GM10847 (cell line): ENCODE results near the gene PSKH1.

Experiments used
- POLR2A ChIP-seq: IDR thresholded peaks from 2 replicates; pipeline ENCODE4 v1.6.1; 2011; ENCODE audit not compliant: insufficient read length; ENCODE audit errors: extremely low read depth

Gene PSKH1

DNA sequence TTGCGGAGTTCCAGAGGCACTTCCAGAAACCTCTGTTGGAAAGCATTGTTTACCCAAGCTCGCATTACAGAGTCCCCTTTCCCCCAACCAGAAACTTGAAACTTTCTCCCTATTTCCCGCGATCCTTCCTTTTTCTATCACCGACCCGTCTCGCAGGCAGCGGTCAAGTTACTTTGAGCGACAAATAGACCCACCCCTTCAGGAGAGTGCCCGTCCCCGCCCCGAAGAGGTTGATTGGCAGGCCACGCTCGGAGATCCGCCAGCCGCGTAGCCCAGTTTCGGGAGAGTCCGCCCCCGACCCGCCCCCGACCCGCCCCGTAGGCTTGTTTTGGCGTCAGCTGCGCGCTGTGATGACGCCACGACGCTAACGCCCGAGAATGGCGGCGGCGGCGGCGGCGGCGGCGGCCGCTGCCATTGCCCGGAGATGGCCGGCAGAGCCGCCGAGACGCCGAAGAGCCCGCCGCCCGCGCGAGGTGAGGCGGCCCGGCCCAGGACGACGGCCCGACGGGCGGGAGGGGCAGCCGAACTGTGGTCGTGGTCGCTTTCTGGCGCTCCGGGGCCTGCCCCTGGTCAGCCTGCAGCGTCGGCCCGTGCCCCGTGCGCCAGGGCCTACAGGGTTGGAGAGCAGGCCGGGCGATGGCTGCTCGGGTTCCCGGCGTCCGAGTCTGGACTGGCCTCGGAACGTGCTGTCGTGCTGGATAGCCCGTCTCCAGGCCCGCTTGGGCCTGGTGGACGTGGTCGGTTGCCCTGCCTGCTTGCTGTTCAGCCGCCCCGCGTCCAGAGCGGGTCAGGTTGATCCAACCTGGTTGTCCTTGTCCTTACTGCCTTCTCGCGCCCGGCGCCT is at the start of gene PSKH1:
PSKH1 (plus strand) TSS at position 356 of the 844 bp plus-strand sequence. CDS start 15,496 bp downstream, outside the sequence.
- peak; percentile 49 for TF ChIP-seq POLR2A

- no peak for TF ChIP-seq POLR2A
These were observed 49.7 kb upstream of the PSKH1 start for GRCh38 chr16:67843343-67843765.

DNA sequence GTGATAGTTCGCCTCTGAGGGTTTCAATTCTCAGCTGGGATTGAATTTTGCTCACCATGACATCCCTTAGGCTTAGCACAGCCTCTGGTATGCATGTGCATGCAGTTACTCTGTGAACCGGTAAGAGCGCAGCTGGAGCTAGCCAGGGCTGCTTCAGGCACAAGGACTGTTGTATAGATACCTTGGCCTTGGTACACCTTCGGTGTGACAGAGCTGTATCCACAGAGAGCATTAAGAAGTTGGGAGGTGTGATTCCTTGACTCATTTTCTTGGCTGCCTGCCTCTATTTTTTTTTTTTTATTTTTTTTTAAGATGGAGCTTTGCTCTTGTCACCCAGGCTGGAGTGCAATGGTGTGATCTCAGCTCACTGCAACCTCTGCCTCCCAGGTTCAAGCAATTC is 48.6 kb upstream of the PSKH1 start:
- no peak for TF ChIP-seq POLR2A

DNA sequence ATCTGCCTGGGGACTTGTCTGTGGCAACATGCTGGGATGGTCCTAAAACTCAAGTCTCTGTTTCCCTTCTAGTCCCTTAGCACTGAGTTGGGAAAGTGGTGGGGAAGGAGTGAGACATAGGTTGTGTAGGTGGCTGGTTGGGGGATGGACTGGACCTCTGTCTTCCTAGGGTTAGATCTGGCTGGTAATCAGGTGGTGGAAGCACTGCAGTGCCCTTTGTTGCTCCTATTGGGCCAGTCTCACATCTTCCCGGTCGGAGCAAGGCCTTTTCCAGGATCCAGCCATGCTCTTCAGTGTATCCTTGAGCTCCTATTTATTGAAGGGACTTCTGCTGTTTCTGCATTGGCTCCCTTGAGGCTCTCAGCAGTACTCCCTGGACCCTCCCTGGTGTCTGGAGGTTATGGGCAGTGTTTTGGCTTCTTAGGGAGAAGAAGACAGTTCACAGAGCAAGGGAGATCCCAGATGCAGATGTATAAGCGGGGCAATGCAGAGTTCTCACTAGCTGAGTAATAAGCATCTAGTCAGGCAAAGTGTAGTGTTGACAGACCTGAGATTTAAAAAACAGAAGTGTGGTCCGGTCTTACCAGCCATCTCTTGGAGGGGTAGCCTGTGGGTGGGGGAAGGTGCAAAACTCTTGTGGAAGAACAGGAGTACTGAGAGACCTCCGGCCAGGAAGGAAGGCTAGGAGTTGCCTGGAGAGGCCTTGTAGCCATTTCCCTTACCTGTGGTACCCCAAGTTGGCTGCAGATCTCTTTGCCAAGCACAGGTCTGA is 47.6 kb upstream of the PSKH1 start:
- no peak for TF ChIP-seq POLR2A

GRCh38 chr16:67846063-67846319 is 47.1 kb upstream of the PSKH1 start:
- no peak for TF ChIP-seq POLR2A

DNA sequence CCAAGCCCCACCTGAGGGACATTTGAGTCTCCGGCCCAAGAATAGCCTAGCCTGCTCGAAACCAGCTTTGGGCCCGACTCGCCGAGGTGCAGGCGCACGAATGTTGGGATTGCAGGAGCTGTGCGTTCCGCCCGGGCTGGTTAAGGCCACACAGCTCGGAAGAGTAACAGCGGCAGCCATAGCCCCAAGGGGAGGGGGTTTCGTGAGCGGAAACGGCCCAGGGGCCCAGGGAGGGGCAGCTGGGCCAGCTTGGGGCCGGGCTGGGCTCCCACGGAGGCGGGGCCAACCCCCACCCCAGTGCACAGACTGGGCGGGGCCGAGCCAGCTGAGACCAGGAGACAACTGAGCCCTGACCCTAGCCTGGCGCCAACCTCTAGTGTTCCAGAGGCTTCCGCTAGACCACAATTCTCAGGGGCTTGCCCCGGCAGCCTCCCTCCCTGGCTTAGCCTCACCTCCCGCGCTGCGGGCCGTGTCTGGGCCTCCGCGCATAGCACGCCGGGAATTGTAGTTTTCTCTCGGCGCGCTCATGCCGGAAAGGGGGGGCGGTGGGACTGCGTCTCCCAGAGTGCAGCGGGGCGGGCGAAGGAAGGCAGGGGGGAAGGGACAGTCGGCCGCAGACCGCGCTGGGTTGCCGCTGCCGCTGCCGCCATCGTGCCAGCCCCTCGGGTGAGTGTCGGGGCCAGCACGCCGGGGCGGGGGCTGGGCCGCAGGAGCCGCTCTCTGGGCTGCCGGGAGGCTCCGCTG is 46.6 kb upstream of the PSKH1 start, which contains the start of gene NUTF2:
NUTF2 (plus strand) TSS at position 614 of the 744 bp plus-strand sequence. CDS start 18,198 bp downstream, outside the sequence.
- peak; percentile 64 for TF ChIP-seq POLR2A

DNA sequence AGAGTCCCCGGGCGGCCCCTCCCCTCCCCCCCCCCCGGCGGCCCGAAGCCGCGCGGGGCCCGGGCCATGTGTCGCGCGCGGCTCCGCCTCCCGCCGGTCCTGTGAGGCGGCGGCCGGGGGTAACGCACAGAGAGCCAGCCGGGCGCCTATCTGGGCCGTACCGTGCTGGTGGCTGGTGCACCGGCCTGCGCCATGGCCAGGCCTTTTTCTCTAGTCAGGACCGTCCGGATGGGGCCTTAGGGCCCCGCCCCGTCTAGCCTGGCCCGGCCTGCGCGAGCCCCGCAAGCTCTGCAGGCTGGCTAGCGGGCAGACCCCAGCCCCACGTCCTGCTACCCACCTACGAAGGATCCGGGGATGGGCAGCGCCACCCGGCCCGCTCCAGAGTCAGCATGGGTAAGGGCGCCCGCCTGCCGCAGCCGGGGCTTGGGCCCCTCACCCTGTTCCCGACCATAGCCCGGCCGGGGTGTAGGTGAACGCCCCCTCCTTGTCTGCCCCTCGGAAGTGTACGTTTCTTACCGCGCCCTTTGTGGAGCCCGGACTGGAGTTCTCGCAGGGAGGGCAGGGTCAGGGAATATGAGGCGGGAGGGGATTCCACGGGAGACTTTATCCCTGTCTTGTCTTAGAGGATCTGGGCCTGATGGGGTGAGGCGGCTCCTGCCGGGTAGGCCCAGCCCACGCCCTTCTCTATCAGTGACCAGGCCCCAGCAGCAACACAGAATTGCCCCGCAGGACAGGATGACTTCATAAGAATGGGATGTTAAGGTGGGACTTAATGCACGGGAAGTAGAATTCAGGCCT is 45.8 kb upstream of the PSKH1 start, which contains the start of gene CENPT:
CENPT (minus strand) TSS at position 630 of the 798 bp plus-strand sequence. CDS start 13,834 bp downstream, outside the sequence.
- no peak for TF ChIP-seq POLR2A

GRCh38 chr16:67848118-67848517 is 44.9 kb upstream of the PSKH1 start:
- TF ChIP-seq POLR2A = no peak

- TF ChIP-seq POLR2A = no peak
These were observed 39.4 kb upstream of the PSKH1 start for GRCh38 chr16:67853670-67854069.

- no peak for TF ChIP-seq POLR2A
These were observed 37.3 kb upstream of the PSKH1 start for GRCh38 chr16:67855789-67856188.

DNA sequence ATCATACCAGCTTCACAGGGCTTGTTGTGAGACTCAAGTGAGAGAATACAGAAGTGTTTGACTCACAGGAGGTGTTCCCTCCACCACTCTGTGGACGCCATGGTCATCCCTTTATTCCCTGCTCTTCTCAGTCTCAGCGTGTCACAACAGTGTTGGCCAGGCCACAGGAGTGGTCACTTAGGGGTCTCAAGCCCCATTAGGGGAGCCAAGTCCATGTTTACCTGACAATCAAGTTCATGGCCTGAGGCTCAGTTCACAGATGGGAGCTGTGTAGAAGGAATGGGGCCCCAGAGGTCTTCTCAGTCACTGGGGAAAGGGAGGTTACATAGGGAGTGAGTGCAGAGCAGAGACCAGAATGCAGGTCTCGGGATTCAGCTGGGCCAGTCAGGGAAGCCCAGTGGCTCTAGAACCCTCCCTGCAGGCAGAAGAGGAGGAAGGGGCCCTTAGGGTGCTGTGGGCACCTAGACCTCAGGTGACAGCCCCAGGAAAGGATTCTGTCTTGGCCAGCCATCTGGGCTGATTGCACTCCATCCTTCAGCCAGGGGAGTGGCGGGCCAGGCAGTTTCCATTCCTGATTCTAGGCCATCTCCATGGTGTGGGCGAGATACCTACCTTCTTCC is 36.0 kb upstream of the PSKH1 start:
- no peak for TF ChIP-seq POLR2A

DNA sequence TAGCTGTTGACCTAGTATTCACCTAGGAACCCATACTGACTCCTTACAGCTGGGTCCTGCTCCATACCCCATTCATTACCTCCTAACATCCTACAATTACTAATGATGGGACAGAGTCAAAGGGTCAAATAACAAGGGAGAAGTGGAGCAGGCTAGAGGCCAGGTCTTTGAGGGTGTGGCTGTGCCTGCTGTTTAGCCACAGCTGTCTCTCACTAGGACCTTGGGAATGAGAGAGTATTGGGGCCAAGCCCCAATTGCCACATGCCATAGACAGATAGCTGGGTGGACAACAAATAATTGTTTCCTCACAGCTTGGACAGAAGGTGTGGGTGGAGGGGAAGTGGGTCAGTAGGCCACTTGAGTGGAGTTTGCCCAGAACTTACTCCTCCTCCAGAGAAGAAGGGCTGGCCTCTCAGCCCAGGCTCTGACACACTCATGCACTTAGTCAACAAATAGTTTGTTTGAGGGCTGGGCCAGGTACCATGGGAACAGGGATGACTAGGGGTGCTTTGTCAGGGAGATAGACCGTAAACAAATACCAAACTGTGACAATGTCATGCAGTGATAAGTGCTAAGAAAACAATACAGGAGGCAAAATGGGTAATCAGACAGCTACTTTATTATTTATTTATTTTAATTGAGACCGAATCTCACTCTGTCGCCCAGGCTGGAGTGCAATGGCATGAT is 35.4 kb upstream of the PSKH1 start:
- TF ChIP-seq POLR2A = no peak

- no peak for TF ChIP-seq POLR2A
These were observed 34.6 kb upstream of the PSKH1 start for GRCh38 chr16:67858500-67858899.
